ACHN (cell line): ENCODE measurements around the gene KRTAP2-3.

Experiments
- DNase-seq: peaks from one replicate; pipeline ENCODE4 v3.0.0-alpha.2; 2015
- in situ Hi-C: cut with HindIII; loops from 2 replicates; pipeline ENCODE4 v1.10.0; 2017; ENCODE audit warnings: low sequenced_read_pairs, low pct_ligation_motif_present, low pct_unique_long_range_greater_than_20kb

KRTAP2-3 gene

GRCh38 chr17:41009301-41009760, 50.6 kb downstream of the KRTAP2-3 start:
- no peak for DNase-seq
- in situ Hi-C loops = no loop called here
